ENCODE results near the gene TFR2.

The TFR2 gene

GRCh38 chr7:100640517-100641440 lies 573 bp downstream of the TFR2 start:
- H3K4me3 ChIP-seq, result no peak overlapping the region
- H3K27ac ChIP-seq, result no peak overlapping the region
- no peak for DNase-seq (ENCODE audit: low spot score)
- no peak for TF ChIP-seq CTCF (IDR thresholded peaks at IDR 0.05)

GRCh38 chr7:100639995-100640516 lies 1.3 kb downstream of the TFR2 start:
- TF ChIP-seq CTCF (IDR thresholded peaks at IDR 0.05), result no peak
- no peak overlapping the region for H3K4me3 ChIP-seq
- no peak for DNase-seq (ENCODE audit: low spot score)
- no peak overlapping the region for H3K27ac ChIP-seq

GRCh38 chr7:100632951-100633717 lies 8.2 kb downstream of the TFR2 start:
- TF ChIP-seq CTCF (IDR thresholded peaks at IDR 0.05), result no peak
- Histone ChIP-seq H3K27ac (no peak overlapping the region), H3K4me3 (peak overlapping the region; percentile 72)
- DNase-seq (ENCODE audit: low spot score), result no peak

- no peak for TF ChIP-seq CTCF (IDR thresholded peaks at IDR 0.05)
- DNase-seq (ENCODE audit: low spot score), result no peak
- Histone ChIP-seq H3K27ac (no peak overlapping the region), H3K4me3 (no peak overlapping the region)
Observed at GRCh38 chr7:100630066-100630465, 11.3 kb downstream of the TFR2 start.

GRCh38 chr7:100629117-100629716 lies 12.1 kb downstream of the TFR2 start:
- DNase-seq (ENCODE audit: low spot score), result no peak
- no peak for TF ChIP-seq CTCF (IDR thresholded peaks at IDR 0.05)
- no peak overlapping the region for H3K4me3 ChIP-seq
- H3K27ac ChIP-seq, result no peak overlapping the region

- Histone ChIP-seq H3K4me3 (no peak overlapping the region), H3K27ac (no peak overlapping the region)
- no peak for DNase-seq (ENCODE audit: low spot score)
- TF ChIP-seq CTCF (IDR thresholded peaks at IDR 0.05), result no peak
Observed at GRCh38 chr7:100627238-100627549, 14.2 kb downstream of the TFR2 start.
